Mesodermal cell (in vitro differentiated cells): Measurements from ENCODE around the gene AGER.

ENCODE experiments used
- H3K27ac ChIP-seq: 2 replicates; pipeline ENCODE4 v1.7.0; 2013; ENCODE audit warnings: mild to moderate bottlenecking, low read depth, low read length, moderate library complexity; ENCODE audit not compliant: severe bottlenecking
- H3K36me3 ChIP-seq: 2 replicates; pipeline ENCODE4 v1.7.1; 2013; ENCODE audit warnings: mild to moderate bottlenecking, low read length, moderate library complexity; ENCODE audit not compliant: control insufficient read depth, insufficient read depth
- H3K4me1 ChIP-seq: one replicate; pipeline ENCODE4 v1.7.1; 2013; ENCODE audit warnings: mild to moderate bottlenecking, low read length; ENCODE audit not compliant: insufficient read depth, control insufficient read depth, poor library complexity, severe bottlenecking
- H3K4me3 ChIP-seq: 2 replicates; pipeline ENCODE4 v1.7.0; 2013; ENCODE audit warnings: low read length, control low read depth, mild to moderate bottlenecking; ENCODE audit not compliant: insufficient read depth, poor library complexity, severe bottlenecking; ENCODE audit errors: extremely low read depth
- H3K9me3 ChIP-seq: 2 replicates; pipeline ENCODE4 v1.7.1; 2013; ENCODE audit warnings: mild to moderate bottlenecking, low read length, moderate library complexity; ENCODE audit not compliant: control insufficient read depth
- WGBS, 2 experiments: methylation state at CpG; one replicate each; pipeline ENCODE4 v1.1.5; 2013; ENCODE audit warnings: missing lambda C conversion rate in 2 of 2; ENCODE audit not compliant: insufficient coverage in 2 of 2; 5-methylcytosine and 5-hydroxymethylcytosine counted together

Gene AGER

GRCh38 chr6:32153564-32154513 is 30.2 kb downstream of the AGER start, which contains the start of gene PPT2:
Gene PPT2 (plus strand): TSS chr6:32154141. CDS start chr6:32154595, 454 bp downstream.
- Histone ChIP-seq H3K27ac (peak within 1 kb of the TSS; percentile 98), H3K4me1 (peaks cover 22% of the 10 kb centered on the region), H3K9me3 (no peaks in the 10 kb centered on the region), H3K4me3 (peak within 1 kb of the TSS; percentile 95), H3K36me3 (peaks cover 37% of the 10 kb centered on the region)
- WGBS, 2 experiments: 0% methylated on average over 24 to 36 of the region's 52 CpGs

- WGBS, 2 experiments: 1 to 5% methylated on average over 14 to 30 of the region's 35 CpGs
- Histone ChIP-seq H3K36me3 (peaks cover 28% of the 10 kb centered on the region), H3K4me1 (peaks cover 22% of the 10 kb centered on the region), H3K27ac (peak overlapping the region; percentile 98), H3K4me3 (peak overlapping the region; percentile 95), H3K9me3 (no peaks in the 10 kb centered on the region)
Measured at GRCh38 chr6:32152769-32153563, 31.1 kb downstream of the AGER start.

- peak within 1 kb of the TSS; percentile 95 for H3K4me3 ChIP-seq
- WGBS, 2 experiments: 22 to 33% methylated on average over 1 to 3 of the region's 24 CpGs
- H3K27ac ChIP-seq: peak within 1 kb of the TSS; percentile 98
- peaks cover 22% of the 10 kb centered on the region for H3K4me1 ChIP-seq
- H3K36me3 ChIP-seq: peaks cover 20% of the 10 kb centered on the region
- H3K9me3 ChIP-seq: no peaks in the 10 kb centered on the region
Measured at GRCh38 chr6:32151863-32152768, 31.9 kb downstream of the AGER start, which contains the start of gene PRRT1. Gene PRRT1 (minus strand): TSS chr6:32151939. CDS start chr6:32151827, 112 bp downstream.

DNA sequence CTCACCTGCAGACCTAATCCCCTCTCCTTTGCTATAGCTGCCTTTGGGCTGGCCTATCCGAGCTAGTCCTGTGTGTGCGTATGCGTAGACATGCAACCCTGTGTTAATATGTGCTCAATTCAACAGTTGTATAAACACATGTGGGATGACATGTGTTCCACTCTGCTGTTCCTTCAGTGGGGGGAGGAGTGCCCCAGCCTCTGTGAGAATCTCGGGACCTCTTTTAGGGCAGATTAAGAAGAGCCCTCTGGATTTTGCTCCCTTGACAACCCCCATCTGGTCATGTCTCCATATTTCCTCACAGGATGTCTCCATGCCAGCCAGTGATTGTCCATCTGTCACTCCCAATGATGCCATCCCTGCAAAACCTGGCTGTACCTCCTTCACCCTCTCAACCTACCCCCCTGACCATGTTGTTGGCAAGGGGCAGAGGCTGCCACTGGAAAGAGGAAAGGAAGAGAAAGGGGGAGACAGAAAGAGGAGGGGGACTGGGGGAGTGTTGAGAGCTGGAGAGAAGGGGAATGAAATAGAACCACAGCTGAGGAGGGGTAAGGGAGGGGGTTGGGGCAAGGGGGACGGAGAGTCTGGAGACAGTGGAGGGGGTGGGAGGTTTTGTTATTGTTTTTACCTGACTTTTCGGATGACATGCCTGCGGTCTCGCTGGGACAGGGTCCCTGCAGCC is 32.7 kb downstream of the AGER start:
- H3K4me3 ChIP-seq: peak overlapping the region; percentile 18
- WGBS, 2 experiments: 58% methylated on average over 4 to 7 of the region's 8 CpGs
- peaks cover 12% of the 10 kb centered on the region for H3K36me3 ChIP-seq
- peaks cover 29% of the 10 kb centered on the region for H3K4me1 ChIP-seq
- H3K27ac ChIP-seq: no peak overlapping the region
- no peaks in the 10 kb centered on the region for H3K9me3 ChIP-seq

DNA sequence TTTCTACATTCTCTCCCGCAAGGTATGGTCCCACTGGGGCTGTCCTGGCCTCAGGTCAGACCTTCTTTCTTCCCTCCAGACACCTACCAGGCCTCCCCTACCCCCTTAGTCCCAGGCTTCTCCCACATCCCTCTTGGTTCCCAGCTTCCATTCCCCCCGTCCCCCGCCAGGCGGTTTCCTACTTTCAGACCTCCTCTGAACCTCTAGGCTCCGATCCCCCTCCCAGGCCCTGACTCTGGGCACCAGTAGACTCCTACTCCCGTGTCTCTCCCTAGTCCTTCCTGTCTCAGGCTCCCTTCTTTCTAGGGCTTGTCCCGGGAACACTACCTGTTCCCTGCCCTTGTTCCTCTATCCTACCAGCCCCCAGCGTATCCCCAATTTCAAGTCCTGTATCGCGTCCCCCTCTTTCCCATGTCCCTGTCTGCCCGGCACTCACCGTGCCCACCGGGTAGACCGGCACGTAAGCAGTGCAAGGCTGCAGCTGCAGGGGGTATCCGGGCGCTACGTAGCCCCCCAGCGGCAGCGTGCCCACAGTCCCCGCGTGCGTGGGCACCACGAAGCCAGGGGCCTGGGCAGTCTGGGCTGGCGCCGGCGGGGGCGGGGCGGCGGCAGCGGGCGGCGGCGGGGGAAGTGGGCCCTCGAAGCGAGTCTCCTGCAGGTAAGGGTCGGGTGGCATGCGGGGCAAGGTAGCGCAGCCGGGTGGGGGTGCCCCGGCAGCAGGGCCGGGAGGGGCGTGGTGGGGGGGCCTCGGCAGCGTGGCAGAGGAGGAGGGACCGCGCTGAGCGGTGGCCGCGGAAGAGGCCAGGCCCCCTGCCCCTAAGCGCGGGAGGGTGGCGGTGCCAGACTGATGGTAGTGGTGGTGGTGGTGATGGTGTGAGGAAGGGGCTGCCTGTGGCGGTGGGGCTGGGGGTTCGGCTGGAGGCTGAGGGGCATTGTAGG is 33.9 kb downstream of the AGER start:
- H3K36me3 ChIP-seq: peaks cover under 1% of the 10 kb centered on the region
- no peak overlapping the region for H3K4me3 ChIP-seq
- peaks cover 28% of the 10 kb centered on the region for H3K4me1 ChIP-seq
- H3K27ac ChIP-seq: no peak overlapping the region
- 70 to 72% methylated on average over 49 to 55 of the region's 55 CpGs for WGBS, 2 experiments
- no peaks in the 10 kb centered on the region for H3K9me3 ChIP-seq

DNA sequence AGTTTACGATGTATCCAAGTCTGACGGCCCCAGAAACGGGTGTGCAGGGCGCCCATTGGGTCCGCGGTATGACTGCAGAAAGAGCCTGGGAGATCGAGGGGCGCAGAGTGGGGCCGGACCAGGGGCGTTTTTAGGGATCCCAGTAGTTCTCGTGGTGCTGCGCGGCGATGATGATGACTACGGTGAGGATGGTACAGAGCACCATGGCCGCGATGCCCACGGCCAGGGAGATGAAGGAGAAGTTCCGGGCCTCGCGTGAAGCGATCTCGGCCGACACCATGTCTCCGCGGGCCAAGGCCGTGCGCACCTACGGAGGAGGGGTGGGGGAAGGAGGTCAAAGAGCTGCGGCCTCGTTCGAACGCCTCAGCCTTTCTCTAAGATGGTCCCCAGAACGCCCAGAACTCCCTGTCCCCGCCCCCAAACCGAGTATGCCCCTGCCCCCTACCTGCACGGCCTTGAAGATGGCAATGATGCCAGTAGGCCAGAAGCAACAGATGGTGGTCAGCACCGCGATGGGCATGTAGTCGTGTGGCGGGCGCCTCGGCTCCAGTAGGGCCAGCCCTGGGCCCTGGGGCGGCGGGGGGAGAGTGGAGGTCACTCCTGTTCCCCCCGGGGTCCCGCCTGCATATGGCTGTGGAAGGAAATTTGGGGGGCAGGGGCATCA is 34.8 kb downstream of the AGER start:
- no peaks in the 10 kb centered on the region for H3K36me3 ChIP-seq
- no peak overlapping the region for H3K4me3 ChIP-seq
- H3K27ac ChIP-seq: no peak overlapping the region
- H3K9me3 ChIP-seq: no peaks in the 10 kb centered on the region
- H3K4me1 ChIP-seq: peaks cover 22% of the 10 kb centered on the region
- WGBS, 2 experiments: 95 to 97% methylated on average over 39 to 40 of the region's 47 CpGs

DNA sequence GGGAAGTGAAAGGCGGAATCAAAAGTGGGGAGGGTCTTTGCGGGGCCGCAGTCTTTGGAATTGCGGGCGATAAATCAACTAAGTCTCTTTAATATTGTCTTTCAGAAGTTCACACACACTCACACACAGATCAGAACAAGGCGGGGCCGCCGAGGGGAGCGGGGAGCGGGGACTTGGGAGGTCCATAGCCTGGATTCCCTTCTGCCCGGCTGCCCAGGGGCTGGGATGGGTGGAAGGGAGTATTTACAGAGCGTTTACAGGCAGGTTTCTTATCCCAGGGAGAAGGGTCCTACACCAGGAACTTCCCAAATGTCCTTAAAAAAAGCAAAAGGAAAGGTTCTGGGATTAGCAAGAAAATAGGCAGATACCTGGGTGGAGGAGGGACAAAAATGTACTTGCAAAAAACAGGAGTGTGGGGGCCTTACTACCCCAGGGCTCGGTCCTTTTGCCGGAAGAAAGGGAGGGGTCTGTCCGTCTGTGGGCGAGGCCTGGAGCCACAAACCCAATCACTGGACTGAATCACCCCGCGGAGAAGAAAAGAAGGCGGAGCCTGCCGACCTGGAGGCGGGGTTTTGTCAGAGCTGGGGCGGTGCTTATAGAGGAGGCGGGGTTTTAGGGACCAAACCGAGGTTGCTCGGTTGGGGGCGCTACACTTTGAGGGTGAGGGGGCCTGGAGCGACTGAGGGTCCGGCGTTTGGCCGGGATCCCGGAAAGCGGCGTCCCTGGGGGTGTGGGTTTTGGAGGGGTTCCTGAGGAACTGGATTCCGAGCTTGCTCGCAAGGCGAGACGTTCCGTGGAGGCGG is 35.6 kb downstream of the AGER start:
- Histone ChIP-seq H3K27ac (no peak overlapping the region), H3K4me3 (no peak overlapping the region), H3K36me3 (no peaks in the 10 kb centered on the region), H3K4me1 (peaks cover 22% of the 10 kb centered on the region), H3K9me3 (no peaks in the 10 kb centered on the region)
- 96% methylated on average over 23 to 25 of the region's 39 CpGs for WGBS, 2 experiments

DNA sequence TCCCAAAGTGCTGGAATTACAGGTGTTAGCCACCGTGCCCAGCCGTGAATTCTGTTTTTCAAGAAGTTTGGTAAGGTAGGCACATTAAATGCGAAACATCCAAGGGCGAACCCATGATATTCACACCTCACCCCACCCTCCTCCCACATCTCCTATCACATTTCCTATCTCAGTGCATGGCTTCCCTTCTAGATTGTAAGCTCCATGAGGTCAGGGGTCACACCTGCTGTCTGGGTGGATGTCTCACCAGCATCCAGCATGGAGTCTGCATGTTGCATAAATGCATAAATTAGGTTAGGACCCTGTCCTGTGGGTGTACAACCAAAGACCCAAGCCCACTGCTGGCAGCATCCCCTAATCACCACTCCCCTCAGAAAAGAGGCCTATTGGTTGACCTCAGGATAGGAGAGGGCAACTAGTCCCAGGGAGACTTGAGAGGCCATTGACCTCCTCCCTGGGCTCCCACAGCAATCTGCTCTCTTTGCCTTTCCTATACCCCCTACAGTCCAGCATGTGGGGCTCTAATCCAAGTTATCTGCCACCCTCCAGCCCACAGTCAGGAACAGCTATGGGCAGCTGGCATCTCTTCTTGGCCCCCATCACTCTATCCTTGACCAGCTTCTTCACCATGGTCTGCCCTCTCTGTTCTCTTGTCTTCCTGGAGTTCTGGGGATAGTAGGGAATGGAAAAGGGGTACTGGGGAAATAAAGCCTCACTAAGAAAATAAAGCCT is 36.5 kb downstream of the AGER start:
- Histone ChIP-seq H3K36me3 (no peaks in the 10 kb centered on the region), H3K4me1 (peaks cover 19% of the 10 kb centered on the region), H3K9me3 (no peaks in the 10 kb centered on the region), H3K4me3 (no peak overlapping the region), H3K27ac (no peak overlapping the region)
- 96 to 100% methylated on average over 3 to 4 of the region's 4 CpGs for WGBS, 2 experiments
